K562 (cell line): Measurements from ENCODE around the gene RBMX. TPM values are rescaled to one million over a fixed set of nuclear protein-coding genes. Genes with fewer than 3 reads are reported as not detected.

Experiments used
- ATAC-seq: fragments of 200-7000 bp; cut with Tn5 transposase; 3 replicates; pipeline ENCODE4 v1.9.1; 2020; ENCODE audit warnings: moderate library complexity
- BruUV-seq: library from RNA; stranded (reverse); fragments of 400-500 nt; replicated peaks from 2 replicates; lab custom pipeline; 2021; lab: Mats Ljungman, UMichigan
- CTCF ChIA-PET: fragments of 300-600 bp; formaldehyde crosslinking; extraction: SDS; loops from one replicate; lab custom pipeline; 2021; ENCODE audit warnings: low intra/inter-chr PET ratio; lab: Yijun Ruan, JAX
- POLR2A ChIA-PET: fragments of 300-600, 350-650 bp; sonication (Branson Sonifier 250); formaldehyde crosslinking; extraction: SDS; loops from one replicate; lab custom pipeline; 2021; ENCODE audit warnings: antibody characterized with exemption, inconsistent platforms; lab: Yijun Ruan, JAX
- DNase-seq, 4 experiments: peaks; one replicate each; pipeline versions ENCODE4 v3.0.0 to v3.0.0-alpha.2; 2011 to 2018; ENCODE audit warnings: low spot score in 3 of 4, mixed read lengths in 3 of 4; ENCODE audit errors: extremely low read depth in 1 of 4
- FAIRE-seq: peaks from 2 replicates; lab custom pipeline; 2011; peaks lifted over from hg19 to GRCh38; lab: Jason Lieb, UNC
- H2AFZ ChIP-seq: 2 replicates; pipeline ENCODE4 v1.6.0; 2011; ENCODE audit warnings: low read depth, low read length, control low read depth, inconsistent platforms
- H3K27ac ChIP-seq: fragments of 200-600 bp; 3 replicates; pipeline ENCODE4 v1.8.0; 2011; ENCODE audit warnings: low read depth, mild to moderate bottlenecking, control low read depth, inconsistent platforms, low read length, moderate library complexity, mixed read lengths; ENCODE audit errors: extremely low read depth
- H3K27me3 ChIP-seq, 2 experiments: fragments of 300-600 bp in 1 of 2; 2 replicates in 1 of 2; 3 replicates in 1 of 2; pipeline versions ENCODE4 v1.6.0 to v1.8.0; 2011; ENCODE audit warnings: inconsistent platforms in 2 of 2, low read length in 2 of 2, mild to moderate bottlenecking in 1 of 2, mixed read lengths in 1 of 2, moderate library complexity in 1 of 2; ENCODE audit not compliant: control insufficient read depth in 2 of 2, insufficient read depth in 2 of 2
- H3K36me3 ChIP-seq: fragments of 300-600 bp; 3 replicates; pipeline ENCODE4 v1.8.0; 2011; ENCODE audit warnings: mild to moderate bottlenecking, low read length, inconsistent platforms; ENCODE audit not compliant: control insufficient read depth, insufficient read depth
- H3K4me1 ChIP-seq, 2 experiments: fragments of 200-600 bp in 1 of 2; replicated peaks in 1 of 2; 2 replicates in 1 of 2; 3 replicates in 1 of 2; pipeline versions ENCODE4 v1.5.1 to v1.8.0; 2011; ENCODE audit warnings: inconsistent platforms in 2 of 2, low read length in 2 of 2, mild to moderate bottlenecking in 1 of 2, mixed read lengths in 1 of 2, moderate library complexity in 1 of 2; ENCODE audit not compliant: control insufficient read depth in 2 of 2, insufficient read depth in 2 of 2
- H3K4me2 ChIP-seq: 2 replicates; pipeline ENCODE4 v1.6.1; 2011; ENCODE audit warnings: low read length, control low read depth, inconsistent platforms, mixed read lengths; ENCODE audit not compliant: insufficient read depth
- H3K4me3 ChIP-seq: fragments of 200-600 bp; sonication (generic), shearing (Covaris generic); 2 replicates; pipeline ENCODE4 v1.5.1; 2016; ENCODE audit warnings: control low read depth, inconsistent platforms
- H3K79me2 ChIP-seq: fragments of 200-600 bp; 3 replicates; pipeline ENCODE4 v1.8.0; 2011; ENCODE audit warnings: low read length, inconsistent platforms; ENCODE audit not compliant: control insufficient read depth, insufficient read depth
- H3K9ac ChIP-seq, 2 experiments: 2 replicates each; pipeline versions ENCODE4 v1.6.0 to v1.6.1; 2011; ENCODE audit warnings: low read depth in 2 of 2, low read length in 2 of 2, control low read depth in 1 of 2, inconsistent platforms in 1 of 2, mild to moderate bottlenecking in 1 of 2, mixed read lengths in 1 of 2; ENCODE audit not compliant: insufficient read depth in 1 of 2
- H3K9me1 ChIP-seq: one replicate; pipeline ENCODE4 v1.6.0; 2011; ENCODE audit warnings: inconsistent platforms, mild to moderate bottlenecking, low read length, moderate library complexity; ENCODE audit not compliant: control insufficient read depth, insufficient read depth
- H3K9me3 ChIP-seq: replicated peaks from 2 replicates; pipeline ENCODE4 v1.5.1; 2011; ENCODE audit warnings: low read depth, low read length, inconsistent platforms; ENCODE audit not compliant: control insufficient read depth, insufficient read depth
- H4K20me1 ChIP-seq: replicated peaks from 2 replicates; pipeline ENCODE4 v1.6.1; 2011; ENCODE audit warnings: low read length, inconsistent platforms, mixed read lengths; ENCODE audit not compliant: control insufficient read depth, insufficient read depth
- FOXJ2 ChIP-seq: fragments of 200-800 bp; sonication (Bioruptor generic); IDR thresholded peaks from 2 replicates; pipeline ENCODE4 v1.6.1; 2016; ENCODE audit warnings: missing genetic modification characterization, missing compliant biosample characterization
- HDAC6 ChIP-seq: IDR thresholded peaks from 2 replicates; pipeline ENCODE4 v1.6.1; 2012; ENCODE audit warnings: low read depth, mild to moderate bottlenecking, control low read depth, inconsistent platforms, low read length, moderate library complexity
- POLR3A ChIP-seq: IDR thresholded peaks from 2 replicates; pipeline ENCODE4 v1.6.1; 2011; ENCODE audit warnings: borderline replicate concordance, mild to moderate bottlenecking, moderate library complexity; ENCODE audit not compliant: insufficient read length, insufficient read depth; ENCODE audit errors: extremely low read depth
- WGBS: fragments of 100-300 bp; shearing (Covaris generic); methylation state at CpG from one replicate; pipeline ENCODE4 v1.1.6; 2016; ENCODE audit warnings: low coverage, mixed read lengths; ENCODE audit not compliant: insufficient coverage; ENCODE audit errors: missing lambda C conversion rate; 5-methylcytosine and 5-hydroxymethylcytosine counted together
- in situ Hi-C: fragments of 300-500 bp; cut with MboI; formaldehyde crosslinking; loops from 4 replicates; pipeline ENCODE4 v1.15.0; 2018; ENCODE audit warnings: inconsistent platforms, mixed read lengths
- intact Hi-C: fragments of 100-400 bp; cut with micrococcal nuclease; formaldehyde crosslinking; loops from 2 replicates; pipeline ENCODE4 v1.14.2; 2022
- polyA plus RNA-seq, 8 experiments: library from polyadenylated mRNA; depleted of rRNA in 4 of 8; stranded (reverse) in 5 of 8; unstranded in 3 of 8; fragments of >200 nt; fragmentation: Nextera tagmentation in 2 of 8; fragmentation: Illumina TruSeq in 1 of 8; extraction: Ambion mirVana in 2 of 8; extraction: Trizol in 1 of 8; gene quantifications; 2 replicates each; pipeline versions ENCODE4 v1.2.1 to v1.2.3, GENCODE V29; 2011 to 2014; ENCODE audit warnings: inconsistent platforms in 1 of 8, missing spikeins in 1 of 8
- total RNA-seq, 7 experiments: library from RNA; depleted of rRNA in 6 of 7; stranded (reverse); fragments of >200 nt in 6 of 7; fragmentation: Illumina TruSeq in 2 of 7; extraction: Trizol in 2 of 7; gene quantifications; 2 replicates each; pipeline versions ENCODE4 v1.2.1 to v1.2.3, GENCODE V29; 2011 to 2021; ENCODE audit warnings: low replicate concordance in 1 of 7
- TF ChIP-seq, protein P1 (sequence below): fragments of 450-650 bp; IDR thresholded peaks from 2 replicates; pipeline ENCODE4 v1.6.1; 2016

Gene RBMX
- total and polyA plus RNA-seq, 9 of the 15 experiments (the other 6 are each of a cell fraction or from before 2014, with no cell fraction given) = 405 to 671 (median 540) TPM

DNA sequence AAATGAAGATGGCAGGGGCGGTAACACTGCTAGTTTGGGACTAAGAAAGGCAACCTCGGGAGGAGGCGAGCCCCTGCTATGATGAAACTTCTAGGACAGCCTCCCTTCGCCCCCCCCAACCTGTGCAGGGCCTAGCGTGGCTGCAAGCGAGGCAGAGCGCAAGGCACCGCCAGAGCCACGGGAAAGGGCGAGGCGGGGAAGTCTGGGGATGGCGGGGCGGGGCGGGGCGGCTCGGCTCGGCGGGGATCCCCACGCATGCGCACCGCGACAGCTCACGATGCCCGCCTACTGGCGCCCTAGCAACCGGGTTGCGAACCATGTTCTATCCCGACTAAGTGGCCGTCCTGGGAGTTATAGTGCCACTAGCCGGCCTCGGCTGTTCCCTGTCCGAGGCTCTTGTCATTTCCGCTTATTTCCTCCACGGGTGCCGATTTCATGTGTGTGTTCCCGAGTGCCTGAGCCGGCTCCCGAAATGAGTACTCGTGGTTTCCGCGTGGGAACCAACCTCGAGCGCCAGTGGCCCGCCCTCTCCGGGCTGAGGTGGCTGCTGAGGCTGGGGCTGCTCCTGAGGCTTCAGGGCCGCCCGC, 28.7 kb upstream of the RBMX start (continued):
- 0 out of 2 replicates have a peak, but pooled peaks have one; percentile 59 for TF ChIP-seq FOXJ2

DNA sequence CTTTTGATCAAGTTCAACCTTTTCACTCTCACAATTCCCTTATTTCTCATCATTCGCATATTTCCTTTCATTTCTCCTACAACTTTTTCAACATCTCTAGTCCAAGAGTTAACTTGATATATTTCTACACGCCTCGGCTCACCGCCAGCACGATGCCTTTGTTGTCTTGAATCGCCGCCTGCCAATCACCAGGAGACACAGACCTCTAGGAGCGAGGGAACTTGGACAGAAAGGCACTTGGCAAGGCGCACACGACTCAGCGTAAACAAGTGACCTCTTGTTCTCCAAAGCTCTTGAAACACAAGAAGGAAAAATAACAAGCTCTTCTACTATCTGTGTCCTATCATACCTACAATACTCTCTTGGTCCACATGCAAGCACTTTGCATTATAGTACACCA, 27.1 kb upstream of the RBMX start:
- Histone ChIP-seq H3K4me2 (peak overlapping the region; percentile 21; the same call in 1 of the 2 replicates), H4K20me1 (no peaks in the 10 kb centered on the region), H2AFZ (peak overlapping the region; percentile 87), H3K9me3 (no peaks in the 10 kb centered on the region), H3K36me3 (no peaks in the 10 kb centered on the region), H3K9me1 (no peaks in the 10 kb centered on the region), H3K4me1 (peaks cover 12 to 15% of the 10 kb centered on the region in 2 experiments), H3K79me2 (peaks cover 30% of the 10 kb centered on the region), H3K27ac (no peak overlapping the region), H3K27me3 (no peaks in the 10 kb centered on the region), H3K4me3 (no peak overlapping the region), H3K9ac (no peak overlapping the region)
- no peak for ATAC-seq
- CTCF ChIA-PET = no interaction called here
- DNase-seq = no peak
- no peak for TF ChIP-seq POLR3A
- no peak for TF ChIP-seq HDAC6
- TF ChIP-seq, protein P1, sequence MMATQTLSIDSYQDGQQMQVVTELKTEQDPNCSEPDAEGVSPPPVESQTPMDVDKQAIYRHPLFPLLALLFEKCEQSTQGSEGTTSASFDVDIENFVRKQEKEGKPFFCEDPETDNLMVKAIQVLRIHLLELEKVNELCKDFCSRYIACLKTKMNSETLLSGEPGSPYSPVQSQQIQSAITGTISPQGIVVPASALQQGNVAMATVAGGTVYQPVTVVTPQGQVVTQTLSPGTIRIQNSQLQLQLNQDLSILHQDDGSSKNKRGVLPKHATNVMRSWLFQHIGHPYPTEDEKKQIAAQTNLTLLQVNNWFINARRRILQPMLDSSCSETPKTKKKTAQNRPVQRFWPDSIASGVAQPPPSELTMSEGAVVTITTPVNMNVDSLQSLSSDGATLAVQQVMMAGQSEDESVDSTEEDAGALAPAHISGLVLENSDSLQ = peak; percentile 72
- FAIRE-seq = no peak
- in situ Hi-C loops = no loop called here
- BruUV-seq = no TSS peak
- intact Hi-C loops = no loop called here
- POLR2A ChIA-PET = interaction anchor here (0.7 to 1.9 kb wide), 5 partner anchors 9 to 99 kb away, joined by 3 to 10 read pairs (median 6); partner anchors contain the start of gene RBMX
- 74% methylated on average over 2 of the region's 11 CpGs for WGBS
